Kidney glomerular epithelial cell (primary cell): ENCODE measurements around the gene BSPRY.
"Not testable (repeated sequence)": the region's sequence is repeated elsewhere in the genome, so short reads cannot be mapped to it uniquely, and the experiment has no call there.

Experiments used
- DNase-seq: peaks from one replicate; lab custom pipeline; 2025; lab: John Stamatoyannopoulos, UW

Gene BSPRY

DNA sequence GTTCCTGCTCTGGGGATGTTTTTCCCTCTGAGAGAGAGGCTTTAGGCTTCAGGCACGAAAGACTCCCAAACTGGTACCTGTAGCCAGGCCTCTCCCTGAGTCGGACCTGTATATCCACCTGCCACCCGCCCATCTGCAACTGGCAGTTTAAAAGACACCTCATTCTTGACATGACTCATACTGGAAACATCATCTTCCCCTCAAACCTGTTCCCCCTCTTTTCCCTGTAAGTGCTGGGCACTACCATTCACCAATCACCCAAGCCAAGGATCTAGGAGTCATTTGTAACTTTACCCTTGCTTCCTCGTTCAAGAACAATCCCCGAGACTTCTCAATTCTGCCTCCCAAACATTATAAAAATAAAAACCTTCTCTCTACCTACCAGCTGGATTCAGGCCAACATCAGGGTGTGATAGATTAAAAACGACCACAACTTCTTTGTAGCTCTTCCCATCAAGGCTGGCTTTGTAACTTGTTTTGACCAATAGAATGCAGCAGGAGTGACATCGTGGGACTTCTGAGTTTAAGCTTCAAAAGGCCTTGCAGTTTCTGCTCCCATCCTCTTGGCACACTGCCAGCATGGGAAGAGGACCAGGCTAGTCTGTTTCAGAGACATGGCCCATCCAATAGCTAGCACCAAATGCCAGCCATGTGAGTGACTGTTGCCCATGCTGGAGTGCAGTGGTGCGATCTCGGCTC, 7.5 kb upstream of the BSPRY start:
- no peak for DNase-seq

- no peak for DNase-seq
Measured at GRCh38 chr9:113343732-113344231, 5.6 kb upstream of the BSPRY start.

GRCh38 chr9:113345190-113345589, 4.2 kb upstream of the BSPRY start:
- DNase-seq, result no peak

- no peak for DNase-seq
Measured at GRCh38 chr9:113345671-113346070, 3.7 kb upstream of the BSPRY start.

GRCh38 chr9:113348437-113348836, 904 bp upstream of the BSPRY start:
- DNase-seq, result no peak

DNA sequence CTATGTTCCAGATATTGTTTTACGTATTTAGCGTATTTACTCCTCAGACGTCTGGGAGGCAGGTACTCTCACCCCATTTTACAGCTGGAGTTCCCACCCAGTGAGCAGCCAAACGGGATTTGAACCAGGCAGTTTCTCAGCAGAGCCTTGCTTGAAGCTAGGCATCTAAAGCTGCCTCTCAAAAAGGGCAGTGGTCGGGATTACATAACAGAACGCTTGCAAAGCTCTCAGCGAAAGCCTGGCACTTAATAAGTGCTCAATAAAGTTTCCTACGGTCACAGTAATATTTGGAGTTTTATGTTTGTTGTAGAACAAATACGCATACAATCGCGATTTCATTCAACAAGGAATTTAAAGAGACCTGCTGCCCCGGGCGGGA, 286 bp upstream of the BSPRY start:
- DNase-seq, result no peak

DNA sequence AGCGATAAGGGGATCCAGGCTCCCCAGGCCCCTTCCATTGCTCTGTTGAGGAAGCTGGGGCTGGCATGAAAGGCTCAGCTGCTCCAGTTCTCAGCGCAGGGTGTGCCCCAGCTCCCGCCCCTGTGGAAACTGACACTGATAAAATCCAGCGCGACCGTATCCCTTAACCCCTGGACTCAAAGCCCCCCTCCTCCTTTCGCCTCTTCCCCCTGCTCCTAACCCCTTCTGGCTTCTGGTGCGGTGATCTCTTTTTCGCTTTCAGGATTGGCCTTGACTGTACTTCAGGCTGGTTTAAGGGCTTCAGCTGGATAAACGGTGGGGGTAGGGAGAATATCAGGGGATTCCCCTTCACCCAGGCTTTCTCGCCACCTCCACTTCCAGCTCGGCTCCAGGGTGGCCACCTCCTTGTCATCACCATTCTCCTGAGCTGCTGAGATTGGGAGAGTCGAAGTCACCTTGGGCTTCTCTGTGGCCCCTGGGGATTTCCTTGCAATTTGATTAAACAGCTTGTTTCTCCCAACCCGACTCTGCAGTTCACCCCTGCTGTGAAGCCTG, 843 bp downstream of the BSPRY start:
- DNase-seq, result no peak

- no peak for DNase-seq
Measured at GRCh38 chr9:113350937-113351336, 1.6 kb downstream of the BSPRY start.

DNA sequence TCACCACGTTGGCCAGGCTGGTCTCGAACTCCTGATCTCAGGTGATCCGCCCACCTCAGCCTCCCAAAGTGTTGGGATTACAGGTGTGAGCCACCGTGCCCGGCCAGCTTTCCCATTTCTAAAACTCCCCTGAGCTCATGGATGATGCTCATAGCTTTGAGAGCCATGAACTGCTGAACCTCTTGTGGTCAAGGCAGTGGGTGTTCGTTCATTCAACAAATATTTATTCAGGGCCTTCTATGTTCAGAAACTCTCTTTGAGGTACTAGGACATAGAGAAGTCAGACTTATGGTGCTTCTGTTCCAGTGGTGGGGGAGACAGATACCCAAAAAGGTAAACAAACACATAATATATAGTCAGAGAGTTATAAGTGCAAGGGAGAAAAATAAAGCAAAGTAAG, 2.7 kb downstream of the BSPRY start:
- DNase-seq, result no peak

- no peak for DNase-seq
Measured at GRCh38 chr9:113352411-113352810, 3.1 kb downstream of the BSPRY start.

GRCh38 chr9:113355040-113355596, 5.8 kb downstream of the BSPRY start:
- DNase-seq, result no peak

DNA sequence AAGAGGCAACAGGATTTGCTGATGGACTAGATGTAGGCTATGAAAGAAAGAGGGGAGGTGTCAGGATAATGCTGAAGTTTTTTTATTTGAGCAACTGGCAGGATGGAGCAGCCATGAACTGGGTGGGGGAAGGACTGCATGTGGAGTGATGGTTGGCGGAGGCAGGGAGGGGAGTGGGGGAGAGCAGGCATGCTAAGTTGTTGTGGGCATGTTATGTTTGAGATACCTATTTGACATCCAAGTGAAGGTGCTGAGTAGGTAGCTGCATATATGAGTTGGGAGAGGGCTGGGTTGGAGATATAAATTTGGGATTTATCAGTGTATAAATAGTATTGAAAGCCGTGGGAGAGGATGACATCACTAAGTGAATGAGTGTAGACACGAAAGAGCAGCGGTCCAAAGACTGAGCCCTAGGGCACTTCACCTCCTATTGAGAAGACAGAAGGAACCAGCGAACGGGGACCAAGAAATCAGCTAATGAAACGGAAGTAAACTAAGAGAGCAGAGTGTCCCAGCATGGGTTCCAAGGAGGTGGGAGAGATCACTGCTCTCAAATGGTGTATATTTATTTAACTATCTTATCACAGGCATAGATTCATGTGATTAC, 7.4 kb downstream of the BSPRY start:
- DNase-seq, result no peak

DNA sequence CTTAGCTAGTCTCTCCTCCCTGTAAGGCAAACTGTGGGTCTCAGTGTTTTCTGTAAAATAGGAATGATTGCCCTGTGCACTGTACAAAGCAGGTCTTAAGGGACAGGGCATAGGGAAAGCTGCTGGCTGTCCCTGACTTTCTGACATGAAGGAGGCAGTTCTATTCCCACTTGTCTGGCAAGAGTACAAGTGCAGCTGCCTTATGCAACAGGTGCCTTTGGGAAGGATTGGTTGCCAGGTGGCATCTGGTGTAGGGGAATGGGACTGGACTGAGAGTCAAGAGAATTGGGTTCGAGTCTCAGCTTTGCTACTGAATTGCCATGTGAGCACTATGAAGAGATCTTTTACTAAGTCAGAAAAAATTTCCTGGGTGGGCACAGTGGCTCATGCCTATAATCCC, 10.0 kb downstream of the BSPRY start:
- DNase-seq, result no peak

DNA sequence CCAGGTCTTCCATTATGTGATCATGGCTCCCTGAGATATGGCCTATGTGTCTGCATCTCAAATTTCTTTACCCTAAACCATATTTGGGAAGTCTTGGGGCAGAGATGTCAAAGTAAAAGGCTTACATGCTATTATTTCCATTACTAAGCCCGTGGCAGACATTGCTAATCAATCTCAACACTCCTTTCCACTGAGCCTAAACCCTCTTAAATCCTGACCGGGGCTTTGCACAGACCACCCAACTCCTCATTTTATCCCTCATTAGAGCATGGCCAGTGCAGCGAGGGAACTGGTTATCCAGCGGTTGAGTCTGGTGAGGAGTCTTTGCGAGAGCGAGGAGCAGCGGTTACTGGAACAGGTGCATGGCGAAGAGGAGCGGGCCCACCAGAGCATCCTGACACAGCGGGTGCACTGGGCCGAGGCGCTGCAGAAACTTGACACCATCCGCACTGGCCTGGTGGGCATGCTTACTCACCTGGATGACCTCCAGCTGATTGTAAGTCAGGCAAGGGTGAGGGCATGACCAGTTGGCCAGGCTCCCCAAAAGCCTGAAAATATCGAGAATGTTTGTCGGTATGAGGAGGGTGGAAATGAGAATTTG, 11.0 kb downstream of the BSPRY start:
- no peak for DNase-seq

GRCh38 chr9:113361304-113362018, 12.1 kb downstream of the BSPRY start:
- DNase-seq, result no peak

- no peak for DNase-seq
Measured at GRCh38 chr9:113363336-113363735, 14.0 kb downstream of the BSPRY start.

GRCh38 chr9:113364951-113365350, 15.6 kb downstream of the BSPRY start:
- no peak for DNase-seq

DNA sequence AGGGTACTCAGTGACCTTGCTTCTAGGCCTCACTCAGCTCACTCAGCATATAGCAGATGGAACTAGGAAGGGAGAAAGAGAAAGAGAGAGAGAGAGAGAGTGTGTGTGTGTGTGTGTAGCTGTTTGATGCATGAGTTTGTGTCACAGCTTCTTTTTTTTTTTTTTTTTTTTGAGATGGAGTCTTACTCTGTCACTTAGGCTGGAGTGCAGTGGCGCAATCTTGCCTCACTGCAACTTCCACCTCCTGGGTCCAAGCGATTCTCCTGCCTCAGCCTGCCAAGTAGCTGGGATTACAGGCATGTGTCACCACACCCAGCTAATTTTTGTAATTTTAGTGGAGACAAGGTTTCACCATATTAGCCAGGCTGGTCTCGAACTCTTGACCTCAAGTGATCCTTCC, 16.3 kb downstream of the BSPRY start:
- not testable (repeated sequence) for DNase-seq

DNA sequence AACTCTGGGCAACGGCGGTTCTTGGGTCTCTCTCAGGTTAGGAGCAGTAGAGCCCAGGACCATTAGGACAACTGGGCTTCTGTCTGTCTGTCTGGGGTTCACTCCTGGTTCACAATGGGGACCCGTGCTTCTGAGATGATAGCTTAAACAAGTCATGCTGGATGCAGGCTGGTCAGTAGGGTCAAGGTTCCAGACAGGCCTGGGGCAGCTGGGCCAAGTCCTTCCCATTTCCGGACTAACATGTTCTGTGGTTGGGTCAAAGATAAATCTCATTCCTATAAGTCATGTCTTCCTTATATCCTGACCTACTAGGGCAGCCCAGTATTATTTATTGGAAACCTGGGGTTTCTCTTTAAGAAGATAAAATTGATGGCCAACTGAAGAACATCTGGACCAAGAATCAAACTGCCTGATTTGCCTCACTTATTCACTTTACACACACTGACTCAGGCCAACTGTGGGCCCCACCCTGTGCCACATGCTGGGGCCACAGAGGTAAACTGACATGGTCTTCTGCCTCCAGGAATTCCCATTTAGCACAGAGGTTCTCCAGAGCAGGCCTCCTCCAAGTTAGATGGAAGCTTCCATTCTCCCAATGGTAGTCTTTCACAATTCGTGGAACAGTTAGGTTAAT, 19.1 kb downstream of the BSPRY start:
- DNase-seq, result no peak

GRCh38 chr9:113368982-113369854, 19.9 kb downstream of the BSPRY start:
- DNase-seq, result no peak

- DNase-seq, result no peak
Measured at GRCh38 chr9:113369855-113370140, 20.5 kb downstream of the BSPRY start.
